ENCODE data around the gene WDR18.

The WDR18 gene

GRCh38 chr19:944663-945241 lies 39.4 kb upstream of the WDR18 start:
- no peak overlapping the region for H3K4me3 ChIP-seq (ENCODE audit: low read depth, low read length)
- DNase-seq (ENCODE audit: low read depth): no peak
- TF ChIP-seq CTCF (IDR thresholded peaks at IDR 0.05; ENCODE audit: insufficient read depth, low read depth, low read length, missing control alignments): no peak

GRCh38 chr19:945401-946252 lies 38.5 kb upstream of the WDR18 start:
- DNase-seq (ENCODE audit: low read depth): no peak
- no peak overlapping the region for H3K4me3 ChIP-seq (ENCODE audit: low read depth, low read length)
- no peak for TF ChIP-seq CTCF (IDR thresholded peaks at IDR 0.05; ENCODE audit: insufficient read depth, low read depth, low read length, missing control alignments)

GRCh38 chr19:947090-947706 lies 36.9 kb upstream of the WDR18 start:
- TF ChIP-seq CTCF (IDR thresholded peaks at IDR 0.05; ENCODE audit: insufficient read depth, low read depth, low read length, missing control alignments): peak; percentile 20
- H3K4me3 ChIP-seq (ENCODE audit: low read depth, low read length): peak overlapping the region; percentile 86
- peak; percentile 79 for DNase-seq (ENCODE audit: low read depth)

GRCh38 chr19:947707-948539 lies 36.2 kb upstream of the WDR18 start:
- TF ChIP-seq CTCF (IDR thresholded peaks at IDR 0.05; ENCODE audit: insufficient read depth, low read depth, low read length, missing control alignments): no peak
- peak; percentile 98 for DNase-seq (ENCODE audit: low read depth)
- H3K4me3 ChIP-seq (ENCODE audit: low read depth, low read length): peak overlapping the region; percentile 86

- DNase-seq (ENCODE audit: low read depth): peak; percentile 75
- no peak for TF ChIP-seq CTCF (IDR thresholded peaks at IDR 0.05; ENCODE audit: insufficient read depth, low read depth, low read length, missing control alignments)
- H3K4me3 ChIP-seq (ENCODE audit: low read depth, low read length): peak overlapping the region; percentile 21
Observed at GRCh38 chr19:948842-949496, 35.2 kb upstream of the WDR18 start.
